CD4-positive, CD25-positive, alpha-beta regulatory T cell (primary cell): ENCODE measurements around the gene ISX. TPM values are rescaled to one million over a fixed set of nuclear protein-coding genes. Genes with fewer than 3 reads are reported as not detected.

Source experiments
- ATAC-seq, 2 donors: fragments of 150-1000 bp; cut with Tn5 transposase; one replicate each; pipeline ENCODE4 v1.10.0; 2021; ENCODE audit warnings: low read depth in 2 of 2, moderate number of reproducible peaks in 2 of 2, moderate library complexity in 1 of 2
- DNase-seq, 3 donors: peaks; one replicate each; pipeline versions ENCODE4 v3.0.0 to v3.0.0-alpha.2; 2012 to 2022; ENCODE audit warnings: mixed read lengths in 1 of 3
- H3K27ac ChIP-seq: one replicate; pipeline ENCODE4 v1.7.0; 2013; ENCODE audit warnings: mild to moderate bottlenecking, low read length; ENCODE audit not compliant: insufficient read depth, poor library complexity, severe bottlenecking
- H3K27me3 ChIP-seq: one replicate; pipeline ENCODE4 v1.7.0; 2013; ENCODE audit warnings: low read length; ENCODE audit not compliant: control insufficient read depth, insufficient read depth
- H3K36me3 ChIP-seq: one replicate; pipeline ENCODE4 v1.7.0; 2013; ENCODE audit warnings: mild to moderate bottlenecking, low read length, moderate library complexity; ENCODE audit not compliant: control insufficient read depth, insufficient read depth
- H3K4me1 ChIP-seq: 2 replicates; pipeline ENCODE4 v1.7.0; 2013; ENCODE audit warnings: mild to moderate bottlenecking, low read length; ENCODE audit not compliant: insufficient read depth, control insufficient read depth, poor library complexity, severe bottlenecking
- H3K4me3 ChIP-seq: one replicate; pipeline ENCODE4 v1.7.0; 2013; ENCODE audit warnings: low read depth, mild to moderate bottlenecking, low read length, moderate library complexity
- H3K9me3 ChIP-seq, 2 experiments: 1 replicate in 1 of 2; 2 replicates in 1 of 2; pipeline ENCODE4 v1.7.0; 2013; ENCODE audit warnings: low read length in 2 of 2, mild to moderate bottlenecking in 1 of 2, moderate library complexity in 1 of 2; ENCODE audit not compliant: control insufficient read depth in 2 of 2
- H3K27ac Mint-ChIP-seq, 3 donors: one replicate each; pipeline ENCODE4 v1.8.0; 2020 to 2022; ENCODE audit warnings: mild to moderate bottlenecking in 3 of 3, mixed read lengths in 3 of 3, moderate library complexity in 2 of 3
- H3K27me3 Mint-ChIP-seq: one replicate; pipeline ENCODE4 v1.8.0; 2022; ENCODE audit warnings: mild to moderate bottlenecking, mixed read lengths
- H3K36me3 Mint-ChIP-seq: one replicate; pipeline ENCODE4 v1.8.0; 2020; ENCODE audit warnings: mixed read lengths
- H3K4me1 Mint-ChIP-seq, 4 donors: one replicate each; pipeline ENCODE4 v1.8.0; 2020 to 2022; ENCODE audit warnings: mixed read lengths in 4 of 4, mild to moderate bottlenecking in 1 of 4
- H3K4me3 Mint-ChIP-seq, 4 donors: one replicate each; pipeline ENCODE4 v1.8.0; 2020 to 2022; ENCODE audit warnings: mild to moderate bottlenecking in 4 of 4, mixed read lengths in 4 of 4, moderate library complexity in 3 of 4
- H3K9me3 Mint-ChIP-seq, 7 donors: one replicate each; pipeline ENCODE4 v1.8.0; 2020 to 2022; ENCODE audit warnings: mixed read lengths in 7 of 7, mild to moderate bottlenecking in 3 of 7, moderate library complexity in 2 of 7
- polyA plus RNA-seq, 4 donors: library from polyadenylated mRNA; unstranded; fragments of 300-500 nt; fragmentation: Illumina TruSeq; gene quantifications; one replicate each; pipeline ENCODE4 v1.2.3, GENCODE V29; 2021
- total RNA-seq: library from RNA; stranded (reverse); gene quantifications from one replicate; pipeline ENCODE4 v1.2.3, GENCODE V29; 2022

ISX gene
- total and polyA plus RNA-seq, 5 donors from 2014 or later = not detected

- Histone ChIP-seq H3K9me3 (no peaks in the 10 kb centered on the region), H3K36me3 (no peaks in the 10 kb centered on the region), H3K27ac (no peak overlapping the region), H3K4me1 (no peaks in the 10 kb centered on the region), H3K27me3 (no peaks in the 10 kb centered on the region), H3K4me3 (no peak overlapping the region)
- no peak for DNase-seq
- Mint-ChIP-seq H3K4me1 (no peaks in the 10 kb centered on the region), H3K4me3 (no peak overlapping the region), H3K36me3 (no peaks in the 10 kb centered on the region), H3K27me3 (peaks cover 4% of the 10 kb centered on the region), H3K9me3 (peaks cover 0 to 5% (median 0%) of the 10 kb centered on the region in 7 donors), H3K27ac (peak overlapping the region in 1 of 3 donors; percentile 29)
- no peak for ATAC-seq
Measured at GRCh38 chr22:35054064-35054463, 11.9 kb upstream of the ISX start.

DNA sequence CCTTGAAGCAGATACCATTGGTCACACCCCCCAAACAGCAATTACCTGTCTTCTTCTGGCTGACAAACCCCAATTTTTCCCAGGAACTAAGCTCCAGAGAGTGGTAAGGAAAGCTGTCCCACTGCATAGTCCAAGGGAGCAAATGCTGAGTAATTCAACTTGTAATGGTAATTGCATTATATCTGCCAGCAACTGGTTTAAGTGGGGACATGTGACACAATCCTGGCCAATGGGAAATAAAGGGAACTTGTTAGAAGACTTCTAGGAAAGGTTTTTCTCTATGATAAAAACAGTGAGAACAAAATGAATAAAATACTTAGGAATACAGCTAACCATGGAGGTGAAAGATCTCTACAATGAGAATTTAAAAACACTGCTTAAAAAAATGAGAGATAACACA is 9.5 kb upstream of the ISX start:
- no peak for DNase-seq
- Mint-ChIP-seq H3K9me3 (peaks cover 0 to 5% (median 2%) of the 10 kb centered on the region in 7 donors), H3K4me1 (no peaks in the 10 kb centered on the region), H3K27me3 (peaks cover 5% of the 10 kb centered on the region), H3K27ac (no peak overlapping the region), H3K4me3 (no peak overlapping the region), H3K36me3 (no peaks in the 10 kb centered on the region)
- H3K36me3 ChIP-seq = no peaks in the 10 kb centered on the region
- no peak overlapping the region for H3K4me3 ChIP-seq
- no peak overlapping the region for H3K27ac ChIP-seq
- no peak for ATAC-seq
- no peaks in the 10 kb centered on the region for H3K27me3 ChIP-seq
- no peaks in the 10 kb centered on the region for H3K9me3 ChIP-seq
- no peaks in the 10 kb centered on the region for H3K4me1 ChIP-seq

- Mint-ChIP-seq H3K27ac (no peak overlapping the region), H3K9me3 (peaks cover 0 to 5% (median 4%) of the 10 kb centered on the region in 7 donors), H3K4me1 (no peaks in the 10 kb centered on the region), H3K27me3 (peaks cover 5% of the 10 kb centered on the region), H3K36me3 (no peaks in the 10 kb centered on the region), H3K4me3 (no peak overlapping the region)
- Histone ChIP-seq H3K4me1 (no peaks in the 10 kb centered on the region), H3K4me3 (no peak overlapping the region), H3K27ac (no peak overlapping the region), H3K36me3 (no peaks in the 10 kb centered on the region), H3K9me3 (no peaks in the 10 kb centered on the region), H3K27me3 (no peaks in the 10 kb centered on the region)
- ATAC-seq = no peak
- DNase-seq = no peak
Measured at GRCh38 chr22:35057155-35057554, 8.8 kb upstream of the ISX start.

DNA sequence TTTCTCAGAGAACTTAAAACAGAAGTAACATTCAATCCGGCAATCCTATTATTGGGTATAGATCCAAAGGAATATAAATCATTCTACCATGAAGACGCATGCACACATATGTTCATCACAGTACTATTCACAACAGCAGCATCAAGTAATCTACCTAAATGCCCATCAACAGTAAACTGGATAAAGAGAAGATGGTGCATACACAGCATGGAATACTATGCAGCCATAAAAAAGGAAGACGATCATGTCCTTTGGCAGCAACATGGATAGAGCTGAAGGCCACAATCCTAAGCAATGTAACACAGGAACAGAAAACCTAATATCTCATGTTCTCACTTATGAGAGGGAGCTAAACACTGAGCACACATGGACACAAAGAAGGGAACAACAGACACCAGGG is 6.3 kb upstream of the ISX start:
- ATAC-seq (no peak), DNase-seq (no peak)
- Mint-ChIP-seq H3K4me3 (no peak overlapping the region), H3K27me3 (peaks cover 5% of the 10 kb centered on the region), H3K9me3 (peaks cover 0 to 5% (median 4%) of the 10 kb centered on the region in 7 donors), H3K4me1 (no peaks in the 10 kb centered on the region), H3K27ac (no peak overlapping the region), H3K36me3 (no peaks in the 10 kb centered on the region)
- no peaks in the 10 kb centered on the region for H3K36me3 ChIP-seq
- H3K9me3 ChIP-seq = no peaks in the 10 kb centered on the region
- no peak overlapping the region for H3K4me3 ChIP-seq
- H3K4me1 ChIP-seq = no peaks in the 10 kb centered on the region
- H3K27ac ChIP-seq = no peak overlapping the region
- H3K27me3 ChIP-seq = no peaks in the 10 kb centered on the region

DNA sequence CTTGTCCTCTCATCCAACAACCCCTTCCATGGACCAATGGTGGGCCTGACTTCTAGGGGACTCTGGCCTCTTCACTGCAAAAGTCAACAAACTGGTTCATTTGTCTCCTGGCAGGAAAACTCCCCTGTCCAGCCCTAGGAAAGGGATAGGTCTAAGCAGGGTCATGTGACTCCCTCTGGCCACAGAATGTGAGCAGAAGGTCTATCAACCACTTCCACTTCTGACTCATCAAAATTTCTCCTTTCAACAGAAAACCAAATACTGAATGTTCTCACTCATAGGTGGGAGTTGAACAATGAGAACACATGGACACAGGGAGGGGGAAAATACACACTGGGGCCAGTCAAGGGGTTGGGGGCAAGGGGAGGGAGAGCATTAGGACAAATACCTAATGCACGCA is 1.3 kb upstream of the ISX start:
- Histone ChIP-seq H3K36me3 (no peaks in the 10 kb centered on the region), H3K4me3 (no peak overlapping the region), H3K9me3 (no peaks in the 10 kb centered on the region), H3K27ac (no peak overlapping the region), H3K4me1 (no peaks in the 10 kb centered on the region), H3K27me3 (no peaks in the 10 kb centered on the region)
- DNase-seq = no peak
- H3K4me1 Mint-ChIP-seq = no peaks in the 10 kb centered on the region
- no peaks in the 10 kb centered on the region for H3K36me3 Mint-ChIP-seq
- no peak overlapping the region for H3K4me3 Mint-ChIP-seq
- ATAC-seq = no peak
- H3K27me3 Mint-ChIP-seq = no peaks in the 10 kb centered on the region
- H3K9me3 Mint-ChIP-seq = peaks cover 0 to 2% (median 1%) of the 10 kb centered on the region in 7 donors
- H3K27ac Mint-ChIP-seq = no peak overlapping the region

DNA sequence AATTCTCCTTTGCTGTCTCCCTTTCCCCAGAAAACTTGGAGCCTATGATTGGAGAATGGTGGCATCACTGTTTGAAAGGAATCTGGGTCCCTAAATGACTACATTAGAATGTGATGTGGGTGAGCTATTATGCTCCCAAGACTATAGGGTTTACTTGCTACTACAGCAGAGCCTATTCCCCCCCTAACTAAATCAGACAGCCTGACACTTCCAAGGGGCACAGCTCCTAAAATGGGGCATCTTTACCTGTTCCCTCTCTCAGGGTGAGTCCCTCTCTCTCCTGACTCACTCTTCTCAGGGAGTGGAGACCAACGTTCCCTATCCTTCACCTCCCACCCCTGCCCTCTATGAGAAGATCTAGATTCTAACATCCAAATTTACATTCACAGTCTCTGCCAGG is 775 bp upstream of the ISX start:
- Histone ChIP-seq H3K4me3 (no peak overlapping the region), H3K27ac (no peak overlapping the region), H3K4me1 (no peaks in the 10 kb centered on the region), H3K36me3 (no peaks in the 10 kb centered on the region), H3K9me3 (no peaks in the 10 kb centered on the region), H3K27me3 (no peaks in the 10 kb centered on the region)
- ATAC-seq (no peak), DNase-seq (no peak)
- Mint-ChIP-seq H3K36me3 (no peaks in the 10 kb centered on the region), H3K4me3 (no peak overlapping the region), H3K27ac (no peak overlapping the region), H3K27me3 (no peaks in the 10 kb centered on the region), H3K9me3 (peaks cover 0 to 2% (median 0%) of the 10 kb centered on the region in 7 donors), H3K4me1 (no peaks in the 10 kb centered on the region)

GRCh38 chr22:35066768-35067167 is 810 bp downstream of the ISX start:
- H3K4me3 ChIP-seq = no peak overlapping the region
- H3K27me3 ChIP-seq = no peaks in the 10 kb centered on the region
- H3K4me1 Mint-ChIP-seq = no peaks in the 10 kb centered on the region
- no peaks in the 10 kb centered on the region for H3K36me3 Mint-ChIP-seq
- no peaks in the 10 kb centered on the region for H3K27me3 Mint-ChIP-seq
- H3K27ac Mint-ChIP-seq = no peak overlapping the region
- H3K9me3 ChIP-seq = no peaks in the 10 kb centered on the region
- H3K4me1 ChIP-seq = no peaks in the 10 kb centered on the region
- H3K36me3 ChIP-seq = no peaks in the 10 kb centered on the region
- H3K4me3 Mint-ChIP-seq = no peak overlapping the region
- DNase-seq (no peak), ATAC-seq (no peak)
- H3K27ac ChIP-seq = no peak overlapping the region
- H3K9me3 Mint-ChIP-seq = no peaks in the 10 kb centered on the region

DNA sequence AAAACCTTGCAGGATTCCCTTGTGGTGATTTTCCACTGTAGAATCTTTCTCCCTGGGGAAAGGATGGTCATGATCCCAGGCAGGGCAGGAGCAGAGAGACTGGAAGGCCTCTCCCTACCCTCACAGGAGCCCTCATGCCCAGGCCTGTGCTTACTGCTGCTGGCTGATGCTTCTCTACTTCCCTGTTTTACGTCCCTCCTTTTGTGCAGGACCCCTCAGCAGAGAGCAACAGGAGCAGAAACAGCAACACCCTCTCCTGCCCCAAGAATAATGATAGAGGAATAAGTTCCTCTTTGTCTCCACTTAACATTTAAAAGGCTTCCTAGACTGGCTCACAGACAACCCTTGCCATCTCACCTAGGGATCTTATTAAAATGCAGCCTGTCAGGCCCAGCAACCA is 3.6 kb downstream of the ISX start:
- no peaks in the 10 kb centered on the region for H3K27me3 Mint-ChIP-seq
- no peak overlapping the region for H3K27ac Mint-ChIP-seq
- no peak for DNase-seq
- no peaks in the 10 kb centered on the region for H3K4me1 ChIP-seq
- H3K9me3 ChIP-seq = no peaks in the 10 kb centered on the region
- H3K4me3 Mint-ChIP-seq = no peak overlapping the region
- no peaks in the 10 kb centered on the region for H3K36me3 ChIP-seq
- no peaks in the 10 kb centered on the region for H3K36me3 Mint-ChIP-seq
- no peaks in the 10 kb centered on the region for H3K4me1 Mint-ChIP-seq
- no peak overlapping the region for H3K4me3 ChIP-seq
- ATAC-seq = no peak
- peaks cover 0 to 2% (median 0%) of the 10 kb centered on the region in 7 donors for H3K9me3 Mint-ChIP-seq
- no peak overlapping the region for H3K27ac ChIP-seq
- no peaks in the 10 kb centered on the region for H3K27me3 ChIP-seq
